IPS-15b (cell line): Measurements from ENCODE around the gene EHD2.
"Not testable (repeated sequence)": the region's sequence is repeated elsewhere in the genome, so short reads cannot be mapped to it uniquely, and the experiment has no call there.

Source experiments
- H3K27me3 ChIP-seq: one replicate; pipeline ENCODE4 v1.6.1; 2013; ENCODE audit warnings: low read length; ENCODE audit not compliant: control insufficient read depth, insufficient read depth
- H3K36me3 ChIP-seq: one replicate; pipeline ENCODE4 v1.6.1; 2013; ENCODE audit warnings: low read length; ENCODE audit not compliant: control insufficient read depth, insufficient read depth
- H3K4me1 ChIP-seq: one replicate; pipeline ENCODE4 v1.6.1; 2013; ENCODE audit warnings: mild to moderate bottlenecking, low read length; ENCODE audit not compliant: control insufficient read depth, insufficient read depth
- H3K4me3 ChIP-seq: one replicate; pipeline ENCODE4 v1.5.1; 2013; ENCODE audit warnings: low read depth, low read length
- H3K9ac ChIP-seq: one replicate; pipeline ENCODE4 v1.6.1; 2013; ENCODE audit warnings: low read depth, mild to moderate bottlenecking, low read length
- H3K9me3 ChIP-seq: one replicate; pipeline ENCODE4 v1.6.1; 2013; ENCODE audit warnings: mild to moderate bottlenecking, low read length; ENCODE audit not compliant: control insufficient read depth, insufficient read depth

EHD2 gene

DNA sequence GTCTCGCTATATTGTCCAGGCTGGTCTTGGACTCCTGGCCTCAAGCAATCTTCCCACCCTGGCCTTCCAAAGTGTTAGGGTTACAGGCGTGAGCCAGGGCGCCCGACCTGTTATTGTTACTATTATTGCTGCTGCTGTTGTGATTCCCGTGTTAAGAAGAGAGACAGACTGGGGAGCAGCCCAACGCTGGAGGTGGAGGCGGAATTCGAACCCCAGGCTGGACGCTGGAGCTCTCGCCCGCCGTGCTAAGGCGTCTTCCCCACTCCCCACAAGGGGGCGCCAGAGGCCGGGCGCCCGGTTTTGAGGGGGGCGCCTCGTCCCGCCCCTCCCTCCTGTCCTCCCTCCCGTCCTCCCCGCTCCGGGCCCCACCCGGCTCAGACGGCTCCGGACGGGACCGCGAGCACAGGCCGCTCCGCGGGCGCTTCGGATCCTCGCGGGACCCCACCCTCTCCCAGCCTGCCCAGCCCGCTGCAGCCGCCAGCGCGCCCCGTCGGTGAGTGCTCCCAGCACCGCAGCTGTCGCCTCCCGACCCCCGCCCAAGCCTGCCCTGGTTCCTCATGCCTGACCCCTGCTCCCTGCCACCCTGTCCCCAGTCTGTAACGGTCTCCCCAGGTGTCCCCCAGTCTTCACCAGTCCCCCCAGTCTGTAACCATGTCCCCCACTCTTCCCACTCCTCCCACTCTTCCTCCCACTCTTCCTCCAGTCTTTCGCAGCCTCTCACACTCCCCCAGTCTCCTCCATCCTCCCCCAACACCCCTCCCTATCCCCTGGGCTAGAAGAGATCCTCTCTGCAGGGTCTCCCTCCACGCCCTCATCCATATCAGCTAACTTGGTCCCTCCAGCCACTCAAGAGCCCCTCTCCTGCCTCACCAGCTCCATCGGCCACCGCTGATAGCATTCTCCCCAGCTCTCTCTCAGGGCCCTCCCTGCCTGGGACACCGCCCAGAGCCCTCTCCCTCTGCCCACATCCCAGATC, at the start of gene EHD2:
EHD2 (plus strand) TSS at position 377 of the 976 bp plus-strand sequence. CDS start 3,191 bp downstream, outside the sequence.
- H3K4me3 ChIP-seq: peak within 1 kb of the TSS; percentile 78
- no peaks in the 10 kb centered on the region for H3K36me3 ChIP-seq
- peak within 1 kb of the TSS; percentile 56 for H3K9ac ChIP-seq
- no peaks in the 10 kb centered on the region for H3K4me1 ChIP-seq
- H3K9me3 ChIP-seq: no peaks in the 10 kb centered on the region
- no peaks in the 10 kb centered on the region for H3K27me3 ChIP-seq

GRCh38 chr19:47663435-47663910, 49.7 kb upstream of the EHD2 start:
- Histone ChIP-seq H3K4me1 (peaks cover 5% of the 10 kb centered on the region), H3K4me3 (no peak overlapping the region), H3K9me3 (no peaks in the 10 kb centered on the region), H3K27me3 (no peaks in the 10 kb centered on the region), H3K9ac (no peak overlapping the region), H3K36me3 (peaks cover 2% of the 10 kb centered on the region)

GRCh38 chr19:47663911-47664771, 49.1 kb upstream of the EHD2 start:
- Histone ChIP-seq H3K9ac (no peak overlapping the region), H3K9me3 (no peaks in the 10 kb centered on the region), H3K36me3 (peaks cover 2% of the 10 kb centered on the region), H3K4me1 (peaks cover 5% of the 10 kb centered on the region), H3K4me3 (no peak overlapping the region), H3K27me3 (no peaks in the 10 kb centered on the region)

DNA sequence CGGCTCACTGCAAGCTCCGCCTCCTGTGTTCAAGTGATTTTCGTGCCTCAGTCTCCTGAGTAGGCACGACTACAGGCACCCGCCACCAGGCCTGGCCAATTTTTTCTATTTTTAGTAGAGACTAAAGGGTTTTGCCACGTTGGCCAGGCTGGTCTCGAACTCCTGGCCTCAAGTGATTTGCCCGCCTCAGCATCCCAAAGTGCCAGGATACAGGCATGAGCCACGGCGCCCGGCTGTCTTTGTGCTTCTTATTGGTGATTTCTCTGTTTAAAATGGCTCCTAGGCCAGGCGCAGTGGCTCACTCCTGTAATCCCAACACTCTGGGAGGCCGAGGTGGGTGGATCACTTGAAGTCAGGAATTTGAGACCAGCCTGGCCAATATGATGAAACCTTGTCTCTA, 44.7 kb upstream of the EHD2 start:
- not testable (repeated sequence) for H3K4me3 ChIP-seq, H3K36me3 ChIP-seq, H3K9ac ChIP-seq, H3K4me1 ChIP-seq, H3K9me3 ChIP-seq, H3K27me3 ChIP-seq

- Histone ChIP-seq H3K9me3 (no peaks in the 10 kb centered on the region), H3K4me3 (no peak overlapping the region), H3K9ac (no peak overlapping the region), H3K36me3 (peaks cover 25% of the 10 kb centered on the region), H3K27me3 (no peaks in the 10 kb centered on the region), H3K4me1 (peaks cover 5% of the 10 kb centered on the region)
These were observed 42.5 kb upstream of the EHD2 start for GRCh38 chr19:47670736-47671135.

DNA sequence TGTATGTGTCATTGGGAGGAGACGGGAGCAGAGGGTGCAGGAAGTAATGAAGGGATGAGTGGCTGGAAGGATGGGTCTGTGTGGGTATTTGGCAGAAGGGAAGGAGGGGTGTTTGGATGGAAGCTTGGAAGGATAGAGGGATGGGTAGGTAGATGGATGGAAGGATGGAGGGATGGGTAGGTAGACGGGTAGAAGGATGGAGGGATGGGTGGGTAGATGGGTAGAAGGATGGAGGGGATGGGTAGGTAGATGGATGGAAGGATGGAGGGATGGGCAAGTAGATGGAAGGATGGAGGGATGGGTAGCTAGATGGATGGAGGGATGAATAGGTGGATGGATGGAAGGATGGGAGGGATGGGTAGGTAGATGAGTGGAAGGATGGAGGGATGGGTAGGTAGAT, 41.7 kb upstream of the EHD2 start:
- peaks cover 29% of the 10 kb centered on the region for H3K36me3 ChIP-seq
- H3K27me3 ChIP-seq: no peaks in the 10 kb centered on the region
- H3K4me3 ChIP-seq: no peak overlapping the region
- H3K9ac ChIP-seq: no peak overlapping the region
- H3K9me3 ChIP-seq: no peaks in the 10 kb centered on the region
- H3K4me1 ChIP-seq: peaks cover 5% of the 10 kb centered on the region

DNA sequence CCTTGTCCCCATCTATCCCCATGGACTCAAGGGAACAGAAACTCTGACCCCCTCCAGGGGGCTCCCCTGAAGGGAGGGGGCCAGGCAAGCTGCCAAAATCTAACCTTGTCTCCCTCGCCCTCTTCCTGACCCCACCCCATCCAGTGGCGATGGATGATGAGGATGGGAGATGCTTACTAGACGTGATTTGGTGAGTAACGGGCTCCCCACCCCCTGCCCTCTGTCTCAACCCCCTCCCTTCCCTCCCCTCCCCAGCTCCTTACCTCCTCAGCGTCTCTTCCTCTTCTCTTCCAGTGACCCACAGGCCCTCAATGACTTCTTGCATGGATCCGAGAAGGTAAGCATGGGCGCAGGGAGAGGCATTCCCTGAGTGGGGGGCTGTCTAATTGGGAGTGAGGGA, 39.8 kb upstream of the EHD2 start:
- no peak overlapping the region for H3K9ac ChIP-seq
- H3K27me3 ChIP-seq: no peaks in the 10 kb centered on the region
- no peak overlapping the region for H3K4me3 ChIP-seq
- no peaks in the 10 kb centered on the region for H3K9me3 ChIP-seq
- peaks cover 32% of the 10 kb centered on the region for H3K36me3 ChIP-seq
- H3K4me1 ChIP-seq: no peaks in the 10 kb centered on the region

DNA sequence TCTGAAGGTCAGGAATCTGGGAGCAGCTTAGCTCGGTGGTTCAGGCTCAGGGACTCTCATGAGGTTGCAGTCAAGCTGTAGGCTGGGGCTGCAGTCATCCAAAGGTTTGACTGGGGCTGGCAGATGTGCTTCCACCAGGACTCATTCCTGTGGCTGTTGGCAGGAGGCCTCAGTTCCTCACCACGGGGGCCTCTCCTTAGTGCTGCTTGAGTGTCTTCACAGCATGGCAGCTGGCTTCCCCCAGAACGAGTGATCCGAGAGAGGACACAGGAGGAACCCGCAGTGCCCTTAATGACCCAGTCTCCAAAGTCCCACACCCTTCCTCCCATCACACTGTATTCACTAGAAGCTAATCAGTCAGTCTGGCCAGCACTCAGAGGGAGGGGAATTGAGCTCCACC, 38.7 kb upstream of the EHD2 start:
- H3K27me3 ChIP-seq: no peaks in the 10 kb centered on the region
- H3K9me3 ChIP-seq: no peaks in the 10 kb centered on the region
- H3K4me3 ChIP-seq: no peak overlapping the region
- H3K9ac ChIP-seq: no peak overlapping the region
- H3K4me1 ChIP-seq: no peaks in the 10 kb centered on the region
- peaks cover 38% of the 10 kb centered on the region for H3K36me3 ChIP-seq

DNA sequence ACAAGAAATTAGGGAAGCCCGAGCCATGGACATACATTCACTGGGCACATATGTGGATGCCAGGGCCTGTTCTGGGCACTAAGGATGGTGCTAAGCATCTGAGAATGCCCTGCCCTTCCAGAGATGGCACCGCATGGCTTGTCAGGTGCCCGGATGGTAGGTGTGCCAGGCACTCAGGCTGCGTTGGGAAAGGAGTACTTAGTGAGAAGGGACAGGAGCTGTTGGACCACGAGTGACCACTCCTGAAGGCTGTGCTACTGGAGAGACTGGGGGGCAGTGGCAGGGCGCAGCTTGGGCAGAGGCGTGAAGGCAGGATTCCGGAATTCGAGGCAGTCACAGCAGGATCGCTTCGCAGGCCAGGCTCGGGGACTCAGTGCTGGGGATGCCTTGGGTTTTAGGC, 38.0 kb upstream of the EHD2 start:
- Histone ChIP-seq H3K27me3 (no peaks in the 10 kb centered on the region), H3K9ac (no peak overlapping the region), H3K4me3 (no peak overlapping the region), H3K9me3 (no peaks in the 10 kb centered on the region), H3K4me1 (no peaks in the 10 kb centered on the region), H3K36me3 (peaks cover 44% of the 10 kb centered on the region)

- Histone ChIP-seq H3K9me3 (no peaks in the 10 kb centered on the region), H3K36me3 (peaks cover 42% of the 10 kb centered on the region)
These were observed 37.4 kb upstream of the EHD2 start for GRCh38 chr19:47675859-47676258.

DNA sequence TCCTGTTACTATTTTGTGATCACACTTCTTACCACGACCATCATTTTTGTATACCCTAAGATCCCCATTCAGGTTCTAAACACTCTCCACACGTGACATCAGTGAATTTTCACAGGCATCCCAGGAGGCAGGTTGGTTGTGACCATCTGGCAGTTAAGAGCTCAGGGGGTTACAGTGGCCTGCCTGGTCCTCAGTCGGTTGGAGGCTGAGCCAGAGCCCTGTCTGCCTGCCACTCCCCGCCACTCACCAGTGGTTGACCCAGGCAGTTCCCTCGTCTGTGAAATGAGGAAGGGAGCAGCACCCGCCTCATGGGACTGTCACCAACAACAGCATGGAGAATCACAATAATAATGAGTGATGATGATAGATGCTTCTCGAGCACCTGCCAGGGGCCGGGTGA, 36.4 kb upstream of the EHD2 start:
- no peak overlapping the region for H3K4me3 ChIP-seq
- H3K9me3 ChIP-seq: no peaks in the 10 kb centered on the region
- H3K27me3 ChIP-seq: no peaks in the 10 kb centered on the region
- H3K36me3 ChIP-seq: peaks cover 48% of the 10 kb centered on the region
- H3K9ac ChIP-seq: no peak overlapping the region
- H3K4me1 ChIP-seq: no peaks in the 10 kb centered on the region

More at GRCh38 chr19:47675859-47676258, 37.4 kb upstream of the EHD2 start:
- Histone ChIP-seq H3K4me1 (no peaks in the 10 kb centered on the region), H3K27me3 (no peaks in the 10 kb centered on the region), H3K9ac (no peak overlapping the region), H3K4me3 (no peak overlapping the region)
